Measurements from ENCODE around the gene PSMC5.

DNA sequence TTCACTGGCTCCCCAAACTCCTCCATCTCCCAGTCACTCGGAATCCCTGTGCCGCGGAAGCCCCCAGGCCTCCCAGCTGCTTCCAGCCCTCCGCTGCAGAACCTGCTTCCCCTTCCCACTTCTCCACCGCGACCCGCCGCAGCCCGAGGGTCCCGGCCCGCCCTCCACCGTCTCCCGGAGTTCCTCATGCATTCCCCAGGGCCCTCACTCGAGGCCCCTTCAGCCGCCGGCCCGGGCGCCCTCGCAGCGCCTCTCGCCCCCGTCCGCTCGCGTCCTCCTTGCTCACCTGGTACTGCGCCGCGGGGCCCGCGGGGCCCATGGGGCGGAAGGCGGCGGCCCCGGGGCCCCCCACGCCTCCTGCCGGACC, 14.9 kb downstream of the PSMC5 start:
- TF ChIP-seq CTCF (IDR thresholded peaks at IDR 0.05) (no peak), POLR2A (IDR thresholded peaks at IDR 0.05) (no peak)
